ENCODE results near the gene PTPRT.

DNA sequence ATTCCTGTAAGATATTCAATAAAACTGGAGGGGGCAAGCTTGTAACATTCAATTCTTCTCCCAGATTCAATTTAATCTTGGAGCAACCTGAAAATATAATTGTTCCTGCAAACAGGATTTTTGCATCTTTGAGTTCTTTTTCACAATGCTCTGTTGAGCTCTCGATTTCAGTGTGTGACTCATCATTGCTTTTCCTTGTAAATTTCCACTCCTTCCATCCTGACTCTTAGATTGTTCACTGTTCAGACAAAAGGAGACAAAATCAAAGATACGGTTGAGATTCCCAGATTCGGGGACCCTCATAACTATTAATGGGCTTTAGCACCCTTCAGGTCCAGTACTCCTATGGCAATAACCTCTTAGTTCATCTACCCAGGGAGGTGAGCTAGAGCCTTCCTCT lies 999.6 kb downstream of the PTPRT start:
- no peak for TF ChIP-seq CTCF (IDR thresholded peaks at IDR 0.05; ENCODE audit: borderline replicate concordance, extremely low read depth, low read length, poor library complexity, severe bottlenecking)
- TF ChIP-seq EZH2 (IDR thresholded peaks at IDR 0.05; ENCODE audit: borderline replicate concordance, low read depth, low read length, severe bottlenecking), result no peak
